HFF-Myc (cell line): ENCODE measurements around the gene GRWD1.

Source experiments
- DNase-seq: peaks from one replicate; pipeline ENCODE4 v3.0.0-alpha.2; 2011; ENCODE audit warnings: low read depth; ENCODE audit errors: extremely low read depth
- H3K4me3 ChIP-seq: replicated peaks from 2 replicates; pipeline ENCODE4 v1.5.1; 2011; ENCODE audit warnings: low read depth, mild to moderate bottlenecking, control low read depth, low read length
- TF ChIP-seq, protein P1 (sequence below): IDR thresholded peaks from 2 replicates; pipeline ENCODE4 v1.5.1; 2012; ENCODE audit warnings: mild to moderate bottlenecking, low read depth, low read length, control low read depth; ENCODE audit errors: missing control alignments

The GRWD1 gene

GRCh38 chr19:48400018-48400742 is 45.6 kb upstream of the GRWD1 start:
- H3K4me3 ChIP-seq = no peak overlapping the region
- DNase-seq = no peak
- TF ChIP-seq, protein P1, sequence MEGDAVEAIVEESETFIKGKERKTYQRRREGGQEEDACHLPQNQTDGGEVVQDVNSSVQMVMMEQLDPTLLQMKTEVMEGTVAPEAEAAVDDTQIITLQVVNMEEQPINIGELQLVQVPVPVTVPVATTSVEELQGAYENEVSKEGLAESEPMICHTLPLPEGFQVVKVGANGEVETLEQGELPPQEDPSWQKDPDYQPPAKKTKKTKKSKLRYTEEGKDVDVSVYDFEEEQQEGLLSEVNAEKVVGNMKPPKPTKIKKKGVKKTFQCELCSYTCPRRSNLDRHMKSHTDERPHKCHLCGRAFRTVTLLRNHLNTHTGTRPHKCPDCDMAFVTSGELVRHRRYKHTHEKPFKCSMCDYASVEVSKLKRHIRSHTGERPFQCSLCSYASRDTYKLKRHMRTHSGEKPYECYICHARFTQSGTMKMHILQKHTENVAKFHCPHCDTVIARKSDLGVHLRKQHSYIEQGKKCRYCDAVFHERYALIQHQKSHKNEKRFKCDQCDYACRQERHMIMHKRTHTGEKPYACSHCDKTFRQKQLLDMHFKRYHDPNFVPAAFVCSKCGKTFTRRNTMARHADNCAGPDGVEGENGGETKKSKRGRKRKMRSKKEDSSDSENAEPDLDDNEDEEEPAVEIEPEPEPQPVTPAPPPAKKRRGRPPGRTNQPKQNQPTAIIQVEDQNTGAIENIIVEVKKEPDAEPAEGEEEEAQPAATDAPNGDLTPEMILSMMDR = no peak

DNA sequence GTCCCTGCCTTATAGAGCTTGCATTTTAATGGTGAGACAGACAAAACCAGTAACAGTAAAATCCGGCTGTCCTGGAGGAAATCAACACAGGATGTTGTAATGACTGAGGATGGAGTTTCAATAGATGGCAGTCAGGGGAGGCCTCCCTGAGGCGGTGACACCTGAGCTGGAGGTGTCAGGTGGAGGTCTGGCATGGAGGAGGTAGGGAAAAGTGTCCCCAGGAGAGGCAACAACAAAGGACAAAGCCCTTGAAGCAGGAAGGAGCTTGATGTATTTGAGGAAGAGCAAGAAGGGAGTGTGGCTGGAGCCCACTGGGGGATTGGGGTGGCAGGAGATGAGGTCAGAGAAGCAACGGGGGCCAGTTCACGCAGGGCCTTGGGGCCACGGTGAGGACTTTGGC is 44.5 kb upstream of the GRWD1 start:
- TF ChIP-seq, protein P1 = no peak
- no peak overlapping the region for H3K4me3 ChIP-seq
- DNase-seq = no peak

DNA sequence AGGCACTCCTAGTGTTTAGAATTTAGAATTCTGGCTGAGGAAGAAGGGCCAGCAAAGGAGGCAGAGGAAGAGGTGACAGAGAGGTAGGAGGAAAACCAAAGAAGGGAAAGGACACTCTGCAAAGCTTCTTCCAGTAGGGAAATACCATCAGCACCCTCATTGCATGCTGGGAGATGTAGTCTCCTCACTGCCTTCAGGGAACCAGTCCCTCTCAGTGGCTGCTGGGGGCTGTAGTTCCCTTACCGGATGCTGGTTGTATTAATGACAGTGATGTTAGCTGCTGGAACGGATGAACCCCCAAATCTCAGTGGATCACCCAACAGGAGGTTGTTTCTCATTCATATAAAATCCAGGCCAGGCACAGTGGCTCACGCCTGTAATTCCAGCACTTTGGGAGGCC is 42.2 kb upstream of the GRWD1 start:
- H3K4me3 ChIP-seq = no peak overlapping the region
- DNase-seq = no peak
- TF ChIP-seq, protein P1 = no peak

DNA sequence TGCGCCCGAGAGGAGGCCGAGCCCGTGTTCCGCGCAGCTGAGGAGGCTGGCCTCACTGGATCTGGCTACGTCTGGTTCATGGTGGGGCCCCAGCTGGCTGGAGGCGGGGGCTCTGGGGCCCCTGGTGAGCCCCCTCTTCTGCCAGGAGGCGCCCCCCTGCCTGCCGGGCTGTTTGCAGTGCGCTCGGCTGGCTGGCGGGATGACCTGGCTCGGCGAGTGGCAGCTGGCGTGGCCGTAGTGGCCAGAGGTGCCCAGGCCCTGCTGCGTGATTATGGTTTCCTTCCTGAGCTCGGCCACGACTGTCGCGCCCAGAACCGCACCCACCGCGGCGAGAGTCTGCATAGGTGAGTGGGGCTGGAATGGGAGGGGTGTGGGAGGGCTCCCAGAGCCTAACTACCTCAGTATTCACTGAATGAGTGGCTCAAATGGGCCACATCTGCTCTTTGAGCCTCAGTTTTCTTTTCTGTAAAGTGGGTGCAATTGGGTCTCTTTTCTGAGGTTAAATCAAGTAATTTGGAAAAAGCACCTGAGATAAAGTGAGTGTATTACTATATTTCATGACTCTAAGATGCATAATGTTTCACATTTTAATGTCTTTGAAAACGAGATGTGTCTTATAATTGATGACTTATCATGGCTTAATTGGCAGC is 40.6 kb upstream of the GRWD1 start:
- no peak for DNase-seq
- TF ChIP-seq, protein P1 = no peak
- no peak overlapping the region for H3K4me3 ChIP-seq

GRCh38 chr19:48405850-48406249 is 39.9 kb upstream of the GRWD1 start:
- no peak for DNase-seq
- TF ChIP-seq, protein P1 = no peak
- H3K4me3 ChIP-seq = no peak overlapping the region

GRCh38 chr19:48413879-48414587 is 31.8 kb upstream of the GRWD1 start:
- DNase-seq = no peak
- no peak overlapping the region for H3K4me3 ChIP-seq
- TF ChIP-seq, protein P1 = no peak
